ENCODE measurements around the gene RBMS1.

The RBMS1 gene

DNA sequence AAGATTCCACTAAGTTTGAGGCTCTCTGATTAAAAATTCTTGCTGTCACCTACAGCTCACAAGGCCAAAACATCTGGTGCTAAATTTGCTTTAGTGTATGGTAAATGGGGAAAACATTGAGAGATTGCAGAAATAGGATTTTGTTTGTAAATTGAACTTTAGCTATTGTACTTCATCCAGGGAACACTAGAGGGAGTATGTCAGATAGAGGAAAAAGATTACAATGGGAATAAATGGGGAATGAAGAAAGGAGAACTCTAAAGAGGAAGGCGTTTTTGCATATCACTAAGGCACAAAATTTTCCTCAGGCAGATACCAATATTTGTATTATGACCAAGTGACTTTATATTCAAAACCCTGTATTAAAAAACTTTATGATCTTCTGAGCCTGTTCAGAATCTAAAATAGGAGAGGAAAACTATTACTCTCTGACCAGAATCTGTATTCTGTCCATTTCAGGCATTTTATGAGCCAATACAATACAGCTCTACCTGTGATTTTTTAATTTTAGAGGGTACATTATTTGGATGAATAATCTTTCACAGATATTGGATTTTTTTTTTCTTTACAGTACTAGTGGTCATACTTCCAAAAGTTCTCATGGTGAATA lies 241.2 kb downstream of the RBMS1 start:
- DNase-seq (ENCODE audit: low read depth), result no peak

DNA sequence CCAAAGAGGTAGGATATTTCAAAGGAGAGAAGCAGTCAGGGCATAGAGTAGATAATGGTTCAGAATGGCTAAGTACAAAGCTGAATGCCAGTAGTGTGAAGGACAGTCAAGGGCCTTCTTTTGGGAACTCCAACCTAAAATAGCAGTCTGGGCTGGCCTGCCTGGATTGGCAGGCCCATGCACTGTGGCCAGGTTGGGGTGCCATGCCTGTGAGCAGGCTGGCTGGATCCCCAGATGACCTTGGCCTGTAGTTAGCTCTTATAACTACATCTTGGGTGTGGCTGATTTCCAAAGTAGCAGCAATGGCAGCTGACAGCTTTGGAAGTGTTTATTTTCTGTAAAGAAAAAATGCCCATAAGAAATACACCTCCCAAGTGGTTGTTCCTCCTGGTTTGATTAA lies 242.0 kb downstream of the RBMS1 start:
- no peak for DNase-seq (ENCODE audit: low read depth)

DNA sequence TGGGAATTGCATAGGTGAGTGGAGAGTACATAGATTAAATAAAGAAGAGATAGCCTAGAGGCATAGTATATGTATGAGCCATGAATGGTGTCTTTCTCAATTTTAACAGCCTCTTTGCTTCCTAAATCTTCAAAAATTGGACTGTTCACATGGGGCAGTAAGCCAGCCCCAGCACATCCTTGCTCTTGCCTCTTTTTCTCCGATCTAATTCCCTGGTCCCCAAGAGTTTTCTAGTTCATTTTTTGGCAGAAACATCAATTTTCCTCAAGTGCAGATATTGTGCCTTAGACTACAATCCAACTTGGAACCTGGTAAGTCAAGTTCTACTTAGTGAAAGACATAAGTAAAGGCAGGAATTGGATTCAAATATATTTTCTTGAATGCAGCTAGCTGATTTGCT lies 243.7 kb downstream of the RBMS1 start:
- no peak for DNase-seq (ENCODE audit: low read depth)

DNA sequence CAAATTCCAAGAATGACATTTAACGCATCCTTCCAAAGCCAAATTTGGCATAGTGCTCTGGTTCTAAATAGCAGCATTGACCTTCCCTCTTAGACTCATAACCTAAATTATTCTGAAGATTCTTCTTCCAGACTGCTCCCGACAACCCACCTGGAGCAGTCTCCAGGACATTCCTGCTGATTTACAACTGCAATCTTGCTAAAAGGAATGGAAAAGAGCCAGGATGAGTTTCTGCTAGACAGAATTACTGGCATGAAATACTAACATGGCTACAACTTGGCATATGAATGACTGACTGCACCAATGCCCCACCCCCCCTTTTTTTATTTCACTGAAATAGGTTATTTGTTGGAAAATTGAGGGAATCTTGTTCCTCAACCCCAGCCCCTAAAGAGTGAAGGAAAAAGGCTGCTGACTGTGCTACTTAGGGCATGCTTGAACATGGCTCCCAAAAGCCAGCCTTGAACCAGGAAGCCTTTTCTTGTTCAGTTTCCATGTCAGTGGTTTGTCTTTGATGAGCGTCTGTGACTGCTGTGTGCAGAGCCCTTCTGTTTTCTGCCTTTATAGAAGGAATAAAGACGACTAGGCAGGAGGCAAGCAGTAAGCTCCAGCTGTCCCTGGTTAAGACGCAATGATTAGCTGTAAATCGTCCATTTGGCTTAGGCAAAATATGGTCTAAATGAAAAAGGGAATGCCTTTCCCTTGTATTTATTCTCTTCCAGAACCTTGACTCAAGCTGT lies 246.1 kb downstream of the RBMS1 start:
- DNase-seq (ENCODE audit: low read depth), result no peak

DNA sequence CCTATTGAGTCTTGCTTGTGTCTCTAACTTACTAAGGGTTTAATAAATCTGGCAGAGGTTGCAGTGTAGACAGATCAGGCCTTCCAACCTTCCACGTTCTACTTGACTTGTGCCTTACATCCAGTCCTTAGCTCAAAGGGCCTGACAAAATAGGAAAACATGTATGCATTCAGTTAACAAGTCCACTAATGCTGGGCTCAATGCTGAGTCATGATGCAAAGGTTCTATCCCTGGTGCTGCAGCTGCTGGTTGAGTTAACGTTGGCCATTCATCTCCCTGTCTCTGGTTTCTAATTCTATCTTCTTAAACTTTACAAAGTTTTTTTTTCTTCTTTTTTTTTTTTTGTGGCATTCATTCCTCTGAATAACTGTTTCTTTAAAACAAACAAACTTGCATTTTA lies 247.3 kb downstream of the RBMS1 start:
- DNase-seq (ENCODE audit: low read depth), result no peak

DNA sequence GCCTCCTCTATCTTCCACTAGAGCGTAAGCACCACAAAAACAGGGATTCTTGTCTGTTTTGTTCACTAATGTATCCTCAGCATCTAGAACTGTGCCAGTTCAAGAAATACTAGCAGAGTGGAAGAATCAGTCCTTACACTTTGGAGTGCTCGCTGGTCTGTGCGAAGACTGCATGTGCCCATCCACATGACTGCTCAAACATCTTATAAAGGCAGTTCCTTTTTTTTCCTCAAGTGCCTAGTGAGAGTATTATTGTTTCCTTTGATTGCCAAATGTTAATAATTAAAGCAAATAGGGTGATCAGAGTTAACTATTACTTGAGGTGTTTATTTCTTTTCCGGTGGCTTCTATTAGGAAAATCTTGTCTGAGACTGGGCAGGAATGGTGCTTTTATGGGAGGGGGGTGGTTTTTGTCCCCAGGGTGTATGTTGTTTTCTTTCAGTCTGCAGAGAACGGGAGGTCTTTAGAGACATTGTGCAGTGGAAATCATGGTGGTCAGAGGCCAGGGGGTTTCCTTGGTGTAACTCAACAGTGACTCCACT lies 247.9 kb downstream of the RBMS1 start:
- no peak for DNase-seq (ENCODE audit: low read depth)

DNA sequence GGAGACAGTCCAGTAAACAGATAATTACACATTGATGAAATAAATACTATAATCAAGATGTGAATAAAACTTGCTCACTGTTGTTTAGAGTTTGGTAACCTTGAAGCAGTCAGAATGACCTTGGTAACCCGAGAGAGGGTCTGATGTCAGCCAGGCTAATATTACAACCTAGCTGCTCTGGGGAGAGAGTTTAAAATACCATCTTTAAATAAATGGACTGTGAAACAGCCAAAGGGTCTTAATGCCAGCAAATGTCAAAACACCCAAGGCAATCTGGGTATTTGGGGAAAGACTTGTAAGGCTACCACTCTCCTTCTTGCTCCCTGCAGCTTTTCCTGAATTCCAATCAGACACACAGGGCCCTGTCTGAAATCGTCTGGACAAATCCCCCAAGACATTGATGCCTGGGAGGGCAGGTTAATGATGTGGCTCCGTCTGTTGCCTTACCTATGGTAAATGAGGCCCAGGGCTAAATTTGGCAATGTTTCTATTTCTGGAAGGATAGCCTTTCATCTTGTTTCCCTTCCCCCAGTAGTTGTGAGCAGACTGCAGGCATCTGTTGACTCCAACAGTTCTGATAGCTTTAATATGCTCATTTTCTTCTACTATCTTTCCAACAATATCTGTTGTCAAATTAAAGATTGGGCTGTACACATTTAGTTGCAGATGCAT lies 250.6 kb downstream of the RBMS1 start:
- no peak for DNase-seq (ENCODE audit: low read depth)

DNA sequence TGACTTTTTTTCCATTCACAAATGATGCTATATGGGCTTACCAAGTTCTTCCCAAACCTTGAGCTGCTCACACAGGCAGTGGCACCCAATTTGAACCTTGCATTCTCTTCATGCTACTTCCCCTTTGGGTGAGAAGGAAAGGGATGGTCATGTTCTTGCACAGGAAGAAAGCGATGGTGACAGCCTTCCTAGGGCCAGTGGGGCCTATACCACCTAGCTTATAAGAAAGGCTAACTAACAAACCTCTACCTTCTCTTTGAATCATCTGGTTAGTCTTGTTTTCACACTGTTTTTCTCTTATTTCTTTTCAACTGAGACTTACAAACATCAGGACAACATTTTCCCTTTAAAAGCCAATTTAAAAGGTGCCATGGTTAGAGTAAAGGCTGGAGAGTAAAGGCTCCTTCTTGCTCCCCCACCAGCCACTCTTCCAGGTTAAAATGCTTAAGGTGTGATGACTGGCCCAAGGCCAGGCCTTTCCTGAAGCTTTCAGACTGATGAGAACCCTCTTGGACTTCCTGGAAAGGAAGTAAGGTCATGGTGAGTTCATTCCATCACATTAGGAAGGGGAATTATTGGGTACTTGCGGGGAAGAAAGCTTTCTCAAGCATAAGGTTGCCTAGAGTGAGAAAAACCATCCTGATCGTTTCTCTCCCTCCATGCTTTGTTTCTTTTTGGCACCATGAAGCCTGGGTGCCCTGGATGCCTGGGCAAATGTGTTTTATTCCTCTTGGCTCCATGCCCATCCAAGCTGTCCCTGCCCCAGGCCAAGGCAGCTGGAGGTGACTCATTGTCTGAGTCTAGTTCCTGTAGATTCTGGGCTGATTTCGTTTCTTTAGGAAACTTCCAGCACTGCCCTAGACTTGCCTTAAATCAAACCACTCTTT lies 252.1 kb downstream of the RBMS1 start:
- DNase-seq (ENCODE audit: low read depth), result no peak

DNA sequence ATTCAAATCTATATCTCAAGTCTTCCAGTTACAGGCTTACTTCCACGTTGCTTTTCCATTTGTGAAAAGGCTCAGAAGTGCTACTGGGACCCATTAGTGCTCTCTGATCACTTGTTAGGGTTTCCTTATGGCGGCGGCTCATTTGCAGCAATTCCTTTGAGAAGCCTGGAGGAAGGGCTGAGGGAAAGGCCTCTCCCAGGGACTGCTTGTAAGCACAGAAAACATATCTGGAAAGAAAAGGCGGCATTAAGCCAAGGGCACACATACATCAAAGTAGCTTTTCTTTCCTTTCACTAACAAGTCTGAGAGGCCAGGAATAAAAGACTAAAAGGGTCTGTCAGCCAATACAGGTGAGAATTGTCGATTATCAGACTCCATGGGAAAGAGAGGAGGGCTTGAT lies 254.2 kb downstream of the RBMS1 start:
- DNase-seq (ENCODE audit: low read depth), result no peak

DNA sequence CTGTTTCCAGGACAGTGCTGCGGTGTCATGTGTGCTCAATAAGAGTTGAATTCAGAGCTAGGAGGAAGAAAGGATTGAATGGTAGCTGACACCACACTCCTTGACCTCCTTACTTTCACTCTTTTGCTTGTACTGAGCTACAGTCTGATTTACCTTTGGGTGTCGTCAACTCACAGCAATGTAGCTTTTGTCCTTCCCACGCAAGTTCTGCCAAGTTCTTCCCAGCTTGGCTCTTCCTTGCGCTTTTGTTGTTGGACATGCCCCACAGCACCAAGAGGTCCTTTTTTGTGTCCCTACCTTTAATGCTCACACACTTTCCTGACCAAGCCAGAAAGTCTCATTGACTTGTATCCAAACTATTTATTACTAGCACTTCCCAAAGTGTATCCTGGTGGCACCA lies 255.2 kb downstream of the RBMS1 start:
- no peak for DNase-seq (ENCODE audit: low read depth)

DNA sequence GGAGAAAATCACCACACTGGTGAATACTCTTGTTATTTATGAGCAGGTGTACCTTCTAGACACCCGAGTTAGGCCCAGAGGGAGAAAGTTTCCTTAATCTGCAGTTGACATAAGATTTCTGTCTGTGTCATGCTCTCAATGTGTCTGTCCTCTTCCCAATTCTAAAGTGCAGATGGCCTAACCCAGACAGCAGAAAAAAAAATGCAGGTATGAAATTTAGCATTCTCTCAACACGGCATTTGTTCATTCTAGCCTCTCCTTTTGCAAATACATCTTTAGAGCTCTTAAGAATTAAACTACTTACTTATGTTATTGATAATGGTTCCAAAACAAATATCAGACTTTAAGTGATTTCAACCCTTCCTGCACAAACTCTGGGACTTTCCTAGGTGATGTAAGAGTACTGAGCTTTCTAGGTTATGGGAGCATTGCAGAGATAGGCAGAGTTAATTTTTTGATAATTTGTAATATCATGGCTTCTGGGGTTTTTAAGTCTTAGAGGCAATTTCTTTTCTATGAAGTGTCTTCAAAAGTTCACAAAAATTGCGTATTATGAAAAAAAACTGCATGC lies 260.6 kb downstream of the RBMS1 start:
- DNase-seq (ENCODE audit: low read depth), result no peak

DNA sequence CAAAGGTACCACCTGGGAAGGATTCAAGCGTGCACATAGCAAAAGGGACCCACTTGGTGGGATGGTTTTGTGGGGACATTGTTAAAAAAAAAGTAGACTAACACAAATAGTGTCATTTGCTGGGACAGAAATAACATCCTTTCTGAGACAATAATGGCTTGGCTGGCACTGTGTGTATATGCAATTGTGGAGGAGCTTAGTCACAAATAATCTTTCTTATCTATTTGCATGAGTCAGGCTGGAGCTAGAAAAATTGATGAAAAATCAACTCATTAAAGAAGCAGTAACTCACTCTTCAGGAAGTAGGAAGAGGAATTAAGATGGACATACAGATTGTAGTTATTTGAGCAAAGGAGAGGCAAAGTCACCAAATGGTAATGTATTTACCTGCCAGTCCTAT lies 264.0 kb downstream of the RBMS1 start:
- no peak for DNase-seq (ENCODE audit: low read depth)

DNA sequence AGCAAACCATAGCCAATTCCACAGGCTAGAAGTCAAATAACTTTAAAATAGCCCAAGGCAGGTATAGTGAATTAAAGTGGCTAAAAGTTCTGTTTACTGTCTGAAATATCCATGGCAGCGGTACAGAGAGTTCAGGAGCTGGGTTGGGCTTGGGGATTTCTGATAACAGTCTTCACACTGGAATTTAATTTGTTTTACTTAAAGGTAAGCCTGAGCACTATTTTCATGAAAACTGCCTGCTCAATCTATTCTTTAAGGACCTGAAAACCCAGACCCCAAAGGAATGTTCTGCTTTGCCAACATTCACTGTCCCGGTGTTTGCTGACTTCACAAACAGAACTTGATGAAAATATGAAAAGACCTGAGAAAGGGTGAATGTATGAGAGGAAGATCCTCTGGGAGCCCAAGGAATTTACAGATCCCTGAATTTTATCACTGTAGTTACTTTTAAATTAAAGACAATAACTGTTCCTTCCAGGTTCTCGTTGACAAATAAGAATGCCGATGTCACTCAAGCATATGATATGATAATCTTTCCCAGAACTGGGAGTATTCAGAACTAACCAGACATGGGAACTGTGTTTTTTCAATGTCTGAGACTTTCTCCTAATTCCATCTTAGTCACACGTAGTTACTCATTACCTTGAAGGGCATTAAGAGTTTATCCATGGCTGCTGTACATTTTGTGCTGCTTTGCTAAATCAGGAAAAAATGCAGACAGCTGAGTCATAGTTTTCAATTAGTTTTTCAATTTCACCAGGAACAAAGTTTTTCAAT lies 265.3 kb downstream of the RBMS1 start:
- DNase-seq (ENCODE audit: low read depth), result no peak

DNA sequence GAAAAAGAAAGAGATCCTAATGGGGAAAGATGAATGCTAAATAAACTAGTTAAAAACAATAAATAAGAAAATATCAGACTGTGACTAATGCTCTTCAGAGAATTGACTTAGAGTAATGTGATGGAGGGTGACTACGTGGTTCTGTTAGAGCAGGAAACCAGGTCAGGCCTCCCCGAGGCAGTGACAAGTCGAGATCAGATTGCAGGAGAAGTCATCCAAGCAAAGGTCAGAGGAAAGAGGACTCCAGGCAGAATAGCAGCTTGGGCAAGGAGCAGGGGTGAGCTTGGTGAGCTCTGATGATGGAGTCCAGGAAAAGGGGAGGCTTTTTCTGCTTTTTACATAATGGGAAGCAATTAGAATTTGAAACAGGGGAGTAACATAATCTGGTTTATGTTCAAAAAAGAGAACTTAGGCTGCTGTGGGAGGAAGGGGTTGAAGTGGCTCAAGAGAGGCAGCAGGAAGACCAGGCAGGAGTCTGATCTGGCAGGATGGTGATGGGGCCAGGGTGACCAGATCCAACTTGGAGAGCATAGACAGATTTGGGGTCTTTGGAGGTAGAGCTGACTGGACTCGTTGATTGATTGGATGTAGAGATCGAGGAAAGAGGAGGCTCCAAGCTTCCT lies 266.2 kb downstream of the RBMS1 start:
- DNase-seq (ENCODE audit: low read depth), result no peak

DNA sequence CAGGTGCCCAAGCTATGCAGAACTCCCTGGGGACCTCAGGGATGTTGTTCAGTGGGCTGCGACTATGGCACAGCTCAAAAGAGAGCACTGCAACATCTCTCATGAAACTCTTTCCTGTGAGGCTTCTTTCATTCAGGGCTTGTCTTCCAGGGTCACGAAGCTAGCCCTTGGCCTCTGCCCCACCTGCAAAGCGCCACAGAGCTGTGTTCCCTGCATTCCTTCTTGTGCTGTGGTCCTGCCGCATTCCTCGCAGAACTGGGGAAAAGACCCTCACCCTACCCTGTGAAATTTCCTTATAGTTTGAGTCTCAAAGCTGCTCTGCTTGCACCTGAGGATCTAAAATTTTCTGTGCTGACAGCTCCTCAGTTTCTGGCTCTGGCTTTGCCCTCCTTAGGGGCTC lies 267.2 kb downstream of the RBMS1 start:
- DNase-seq (ENCODE audit: low read depth), result no peak

DNA sequence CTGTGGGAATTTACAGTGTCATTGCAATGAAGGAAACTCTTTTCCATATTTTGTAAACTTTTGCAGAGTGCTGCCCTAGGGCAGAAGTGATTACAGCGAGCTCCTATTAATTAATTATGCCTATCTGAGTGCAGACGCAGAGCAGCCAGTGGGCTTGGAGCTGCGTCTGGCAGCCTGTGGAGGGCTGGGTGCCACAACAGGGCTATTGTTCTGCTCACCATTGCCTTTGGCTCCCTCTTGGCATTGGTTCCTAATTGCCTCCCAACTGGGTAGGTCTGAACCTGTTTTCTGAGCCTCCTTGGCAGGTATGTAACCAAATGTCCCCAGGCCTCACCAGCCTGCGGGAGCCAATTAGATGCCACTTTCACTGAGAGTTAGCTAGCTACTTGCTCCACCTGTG lies 267.9 kb downstream of the RBMS1 start:
- DNase-seq (ENCODE audit: low read depth), result no peak

DNA sequence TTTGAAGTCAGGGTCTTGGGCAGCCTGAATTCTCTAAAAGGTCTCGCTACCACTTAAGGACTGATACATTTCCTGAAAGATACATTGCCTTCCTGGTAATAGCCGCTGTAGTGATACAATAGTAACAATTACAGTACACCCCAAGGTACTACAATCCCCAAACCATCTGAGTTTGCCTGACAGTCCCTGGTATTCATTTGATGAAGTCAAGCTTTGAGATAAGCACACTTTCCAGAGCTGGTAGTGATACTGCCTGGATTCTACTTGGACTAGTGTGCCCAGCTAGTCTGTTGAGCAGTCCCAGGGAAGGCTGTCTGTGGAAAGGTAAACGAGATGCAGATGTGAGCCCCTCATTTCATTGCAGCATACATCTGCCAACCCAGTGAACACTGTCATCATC lies 269.1 kb downstream of the RBMS1 start:
- DNase-seq (ENCODE audit: low read depth), result no peak

DNA sequence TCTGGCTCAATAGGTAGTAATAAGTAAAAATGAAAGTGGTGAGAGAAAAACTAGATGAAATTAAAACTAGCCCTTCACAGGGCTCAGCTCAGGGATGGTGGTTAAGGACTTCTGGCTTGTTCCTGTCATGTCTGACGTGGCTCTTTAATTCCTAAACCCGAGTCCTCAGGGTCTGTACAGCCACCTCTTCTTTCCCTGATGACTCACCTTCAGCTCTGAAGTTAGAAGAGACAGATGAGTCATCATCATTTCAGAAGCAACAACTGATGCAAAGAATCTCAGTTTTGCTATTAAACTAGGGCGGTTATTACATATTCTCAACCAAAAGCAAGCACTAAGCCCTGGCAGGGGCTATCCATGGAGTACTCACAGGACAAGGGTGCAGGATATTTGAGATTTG lies 269.5 kb downstream of the RBMS1 start:
- DNase-seq (ENCODE audit: low read depth), result no peak

DNA sequence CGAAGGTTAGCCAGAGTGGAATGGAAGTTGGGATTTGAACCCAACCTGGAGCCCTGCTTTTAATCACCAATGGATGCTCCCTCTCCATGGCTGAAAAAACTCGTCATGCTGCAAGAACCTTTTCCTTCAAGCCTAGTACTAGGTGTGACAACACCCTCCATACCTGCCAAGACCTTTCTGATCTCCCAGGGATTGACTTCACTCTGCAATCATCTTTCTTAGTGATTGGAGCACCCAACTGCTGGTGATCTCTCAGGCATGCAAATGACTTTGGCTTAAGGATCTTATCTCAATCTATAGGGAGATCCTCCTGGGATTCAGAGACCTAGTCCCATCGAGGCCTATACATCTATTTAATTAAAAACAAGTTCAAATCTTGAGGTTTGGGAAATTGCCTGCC lies 270.0 kb downstream of the RBMS1 start:
- no peak for DNase-seq (ENCODE audit: low read depth)

DNA sequence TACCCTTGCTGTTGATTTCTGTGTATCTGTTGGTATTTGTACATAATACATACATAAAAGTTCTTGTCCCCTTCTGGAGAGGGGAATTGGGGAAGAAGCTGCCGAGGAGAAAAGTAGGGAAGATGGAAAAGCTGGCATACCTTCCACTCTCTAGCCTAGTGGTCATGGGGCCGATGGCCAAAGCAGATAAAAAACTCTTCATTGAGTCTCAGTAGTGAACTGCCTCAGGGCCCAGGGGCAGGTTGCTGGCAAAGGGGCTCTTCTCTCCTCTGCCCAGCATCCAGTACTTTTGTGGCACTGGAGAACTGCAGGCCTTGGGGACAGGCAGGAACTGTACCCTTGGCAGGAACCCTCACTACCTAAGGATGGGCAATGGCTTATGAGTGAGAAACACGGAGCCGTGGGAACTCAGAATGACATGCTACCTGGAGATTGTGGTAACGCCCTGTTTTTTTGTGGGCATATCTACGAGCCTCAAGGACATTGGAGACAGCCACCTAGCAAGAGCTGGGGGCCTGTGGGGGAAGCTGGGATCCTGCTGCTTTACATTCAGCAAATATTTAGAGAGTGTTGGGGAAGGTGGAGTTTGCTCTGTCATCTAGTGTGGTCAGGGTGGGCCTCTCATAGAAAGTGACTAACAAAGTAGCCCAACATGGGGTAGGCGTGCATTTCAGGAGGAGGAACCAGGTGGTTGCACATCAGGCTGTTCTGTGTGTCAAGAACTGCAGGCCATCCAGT lies 270.9 kb downstream of the RBMS1 start:
- no peak for DNase-seq (ENCODE audit: low read depth)
